ENCODE measurements around the gene IER5L.

DNA sequence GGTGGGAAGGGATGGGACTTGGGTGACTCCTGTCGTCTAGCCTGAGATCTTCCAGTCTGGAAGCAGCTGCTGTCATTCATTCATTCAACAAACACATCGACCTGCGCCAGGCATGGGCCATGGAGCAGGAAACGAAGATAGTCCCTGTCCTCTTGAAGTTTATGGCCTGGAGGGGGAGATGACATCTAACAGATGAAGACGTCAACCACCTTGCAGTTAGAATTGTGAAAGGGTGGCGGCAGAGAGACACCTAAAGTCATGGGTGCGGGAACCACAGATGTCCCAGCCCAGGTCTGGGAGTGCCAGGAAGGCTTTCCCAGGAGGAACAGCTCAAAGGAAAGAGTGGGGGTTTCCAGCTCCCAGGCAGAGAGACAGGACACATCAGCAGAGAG, 21.0 kb upstream of the IER5L start:
- TF ChIP-seq CTCF (IDR thresholded peaks at IDR 0.05) (no peak), POLR2A (IDR thresholded peaks at IDR 0.05) (no peak), EP300 (IDR thresholded peaks at IDR 0.05) (no peak)

Data from ovary (tissue), 3 donors.